Loucy (cell line): ENCODE results near the gene RAB26.
"Not testable (repeated sequence)": the region's sequence is repeated elsewhere in the genome, so short reads cannot be mapped to it uniquely, and the experiment has no call there.

ENCODE experiments used
- EZH2phosphoT487 ChIP-seq: fragments of 200-600 bp; IDR thresholded peaks from 2 replicates; pipeline ENCODE4 v1.6.1; 2018; ENCODE audit warnings: antibody characterized with exemption, mild to moderate bottlenecking, moderate library complexity, borderline replicate concordance
- TF ChIP-seq, protein P1 (sequence below): fragments of 200-600 bp; sonication (generic); conservative IDR thresholded peaks from 2 replicates; pipeline ENCODE4 v1.5.1; 2014; ENCODE audit warnings: mild to moderate bottlenecking, antibody characterized with exemption, low read length

GRCh38 chr16:2114225-2114624 lies 34.2 kb upstream of the RAB26 start:
- TF ChIP-seq EZH2phosphoT487: not testable (repeated sequence)
- TF ChIP-seq, protein P1, sequence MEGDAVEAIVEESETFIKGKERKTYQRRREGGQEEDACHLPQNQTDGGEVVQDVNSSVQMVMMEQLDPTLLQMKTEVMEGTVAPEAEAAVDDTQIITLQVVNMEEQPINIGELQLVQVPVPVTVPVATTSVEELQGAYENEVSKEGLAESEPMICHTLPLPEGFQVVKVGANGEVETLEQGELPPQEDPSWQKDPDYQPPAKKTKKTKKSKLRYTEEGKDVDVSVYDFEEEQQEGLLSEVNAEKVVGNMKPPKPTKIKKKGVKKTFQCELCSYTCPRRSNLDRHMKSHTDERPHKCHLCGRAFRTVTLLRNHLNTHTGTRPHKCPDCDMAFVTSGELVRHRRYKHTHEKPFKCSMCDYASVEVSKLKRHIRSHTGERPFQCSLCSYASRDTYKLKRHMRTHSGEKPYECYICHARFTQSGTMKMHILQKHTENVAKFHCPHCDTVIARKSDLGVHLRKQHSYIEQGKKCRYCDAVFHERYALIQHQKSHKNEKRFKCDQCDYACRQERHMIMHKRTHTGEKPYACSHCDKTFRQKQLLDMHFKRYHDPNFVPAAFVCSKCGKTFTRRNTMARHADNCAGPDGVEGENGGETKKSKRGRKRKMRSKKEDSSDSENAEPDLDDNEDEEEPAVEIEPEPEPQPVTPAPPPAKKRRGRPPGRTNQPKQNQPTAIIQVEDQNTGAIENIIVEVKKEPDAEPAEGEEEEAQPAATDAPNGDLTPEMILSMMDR: not testable (repeated sequence)
